Liver (tissue), 9 donors: Measurements from ENCODE around the gene VWC2. TPM values are rescaled to one million over a fixed set of nuclear protein-coding genes. Genes with fewer than 3 reads are reported as not detected.

ENCODE experiments used
- DNase-seq: peaks from one replicate; pipeline ENCODE4 v3.0.0-alpha.2; 2017; ENCODE audit warnings: low spot score
- H3K27ac ChIP-seq, 2 donors: one replicate each; pipeline ENCODE4 v1.7.0; 2013; ENCODE audit warnings: inconsistent platforms in 2 of 2, low read length in 2 of 2, control low read depth in 1 of 2, low read depth in 1 of 2, mild to moderate bottlenecking in 1 of 2
- H3K27me3 ChIP-seq, 4 donors: one replicate each; pipeline versions ENCODE4 v1.6.1 to v1.7.0; 2013; ENCODE audit warnings: low read length in 3 of 4, inconsistent platforms in 1 of 4, mild to moderate bottlenecking in 1 of 4, moderate library complexity in 1 of 4; ENCODE audit not compliant: control insufficient read depth in 4 of 4, insufficient read depth in 4 of 4
- H3K36me3 ChIP-seq, 4 donors: one replicate each; pipeline versions ENCODE4 v1.6.1 to v1.7.0; 2013; ENCODE audit warnings: low read length in 3 of 4, mild to moderate bottlenecking in 3 of 4, low read depth in 1 of 4, moderate library complexity in 1 of 4; ENCODE audit not compliant: control insufficient read depth in 4 of 4, insufficient read depth in 3 of 4
- H3K4me1 ChIP-seq, 4 donors: one replicate each; pipeline versions ENCODE4 v1.6.1 to v1.7.0; 2013; ENCODE audit warnings: low read length in 3 of 4, mild to moderate bottlenecking in 3 of 4, moderate library complexity in 1 of 4; ENCODE audit not compliant: control insufficient read depth in 4 of 4, insufficient read depth in 4 of 4
- H3K4me3 ChIP-seq, 3 donors: one replicate each; pipeline versions ENCODE4 v1.6.1 to v1.7.0; 2013; ENCODE audit warnings: low read length in 3 of 3, control low read depth in 1 of 3, low read depth in 1 of 3, mild to moderate bottlenecking in 1 of 3
- H3K9ac ChIP-seq, 2 donors: one replicate each; pipeline ENCODE4 v1.7.0; 2013; ENCODE audit warnings: low read length in 2 of 2, mild to moderate bottlenecking in 2 of 2, moderate library complexity in 2 of 2, control low read depth in 1 of 2, low read depth in 1 of 2
- H3K9me3 ChIP-seq, 4 donors: one replicate each; pipeline versions ENCODE4 v1.6.1 to v1.7.0; 2013; ENCODE audit warnings: low read length in 3 of 4; ENCODE audit not compliant: control insufficient read depth in 4 of 4
- FOXA1 ChIP-seq: IDR thresholded peaks from 2 replicates; pipeline ENCODE4 v1.6.1; 2016; ENCODE audit warnings: antibody characterized with exemption
- FOXA2 ChIP-seq: IDR thresholded peaks from 2 replicates; pipeline ENCODE4 v1.6.1; 2016; ENCODE audit warnings: antibody characterized with exemption
- GABPA ChIP-seq, 2 donors: IDR thresholded peaks in 1 of 2; conservative IDR thresholded peaks in 1 of 2; 2 replicates each; pipeline ENCODE4 v1.6.1; 2016; ENCODE audit warnings: antibody characterized with exemption in 2 of 2, mild to moderate bottlenecking in 1 of 2, moderate library complexity in 1 of 2
- HNF4A ChIP-seq, 2 donors: conservative IDR thresholded peaks; 2 replicates each; pipeline ENCODE4 v1.6.1; 2016; ENCODE audit warnings: antibody characterized with exemption in 2 of 2, mild to moderate bottlenecking in 2 of 2
- HNF4G ChIP-seq: IDR thresholded peaks from 2 replicates; pipeline ENCODE4 v1.6.1; 2016; ENCODE audit warnings: antibody characterized with exemption
- JUND ChIP-seq, 2 donors: IDR thresholded peaks; 2 replicates each; pipeline ENCODE4 v1.6.1; 2016; ENCODE audit warnings: antibody characterized with exemption in 2 of 2
- RXRA ChIP-seq, 2 donors: IDR thresholded peaks; 2 replicates each; pipeline ENCODE4 v1.6.1; 2017 to 2018; ENCODE audit warnings: antibody characterized with exemption in 2 of 2, mild to moderate bottlenecking in 1 of 2
- SP1 ChIP-seq: IDR thresholded peaks from 2 replicates; pipeline ENCODE4 v1.6.1; 2018; ENCODE audit warnings: antibody characterized with exemption, mild to moderate bottlenecking
- TAF1 ChIP-seq: conservative IDR thresholded peaks from 2 replicates; pipeline ENCODE4 v1.6.1; 2016; ENCODE audit warnings: antibody characterized with exemption, mild to moderate bottlenecking
- YY1 ChIP-seq: IDR thresholded peaks from 2 replicates; pipeline ENCODE4 v1.6.1; 2016; ENCODE audit warnings: antibody characterized with exemption, mild to moderate bottlenecking
- WGBS: extraction: QIAGEN DNeasy Blood & Tissue Kit; methylation state at CpG from one replicate; pipeline ENCODE4 v1.1.7; 2013; 5-methylcytosine and 5-hydroxymethylcytosine counted together
- polyA plus RNA-seq, 2 donors: library from polyadenylated mRNA; stranded (reverse) in 1 of 2; unstranded in 1 of 2; fragments of 200-250 nt in 1 of 2; fragments of >200 nt in 1 of 2; fragmentation: Nextera tagmentation in 1 of 2; extraction: Ambion mirVana in 1 of 2; gene quantifications; one replicate each; pipeline versions ENCODE4 v1.2.1 to v1.2.3, GENCODE V29; 2013 to 2015
- total RNA-seq, 2 donors: library from RNA; depleted of rRNA; stranded (reverse); fragments of >200 nt; gene quantifications; one replicate each; pipeline ENCODE4 v1.2.3, GENCODE V29; 2014
- TF ChIP-seq, protein P1 (sequence below): IDR thresholded peaks from 2 replicates; pipeline ENCODE4 v1.6.1; 2016; ENCODE audit warnings: antibody characterized with exemption
- TF ChIP-seq, protein P2 (sequence below): IDR thresholded peaks from 2 replicates; pipeline ENCODE4 v1.6.1; 2016; ENCODE audit warnings: antibody characterized with exemption
- TF ChIP-seq, protein P3 (sequence below): IDR thresholded peaks from 2 replicates; pipeline ENCODE4 v1.6.1; 2016; ENCODE audit warnings: antibody characterized with exemption
- donor health status: healthy.
- donor health status: healthy.
- donor health status: healthy.
- donor health status: healthy.
- donor health status: healthy.

VWC2 gene
- total and polyA plus RNA-seq, 4 donors: not detected

DNA sequence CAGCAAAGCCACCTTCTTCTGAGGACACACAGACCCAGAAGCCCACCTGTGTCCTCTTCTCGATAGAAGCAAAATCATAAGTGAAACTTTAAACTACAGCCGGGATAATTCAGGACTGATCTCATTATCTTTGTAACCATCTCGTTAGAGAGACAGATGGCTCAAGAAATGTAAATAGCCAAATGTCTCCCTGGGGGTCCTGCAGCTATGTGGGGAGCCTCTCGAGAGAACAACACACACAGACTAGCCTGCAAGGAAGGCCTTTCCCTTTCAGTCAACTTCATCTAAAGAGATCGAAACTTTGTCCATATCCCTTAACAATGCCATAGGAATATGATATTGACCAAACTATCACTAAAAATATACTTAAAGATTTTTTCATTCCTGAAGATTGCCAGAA lies 93.5 kb downstream of the VWC2 start (continued):
- TF ChIP-seq, protein P1, sequence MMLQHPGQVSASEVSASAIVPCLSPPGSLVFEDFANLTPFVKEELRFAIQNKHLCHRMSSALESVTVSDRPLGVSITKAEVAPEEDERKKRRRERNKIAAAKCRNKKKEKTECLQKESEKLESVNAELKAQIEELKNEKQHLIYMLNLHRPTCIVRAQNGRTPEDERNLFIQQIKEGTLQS: no peak

DNA sequence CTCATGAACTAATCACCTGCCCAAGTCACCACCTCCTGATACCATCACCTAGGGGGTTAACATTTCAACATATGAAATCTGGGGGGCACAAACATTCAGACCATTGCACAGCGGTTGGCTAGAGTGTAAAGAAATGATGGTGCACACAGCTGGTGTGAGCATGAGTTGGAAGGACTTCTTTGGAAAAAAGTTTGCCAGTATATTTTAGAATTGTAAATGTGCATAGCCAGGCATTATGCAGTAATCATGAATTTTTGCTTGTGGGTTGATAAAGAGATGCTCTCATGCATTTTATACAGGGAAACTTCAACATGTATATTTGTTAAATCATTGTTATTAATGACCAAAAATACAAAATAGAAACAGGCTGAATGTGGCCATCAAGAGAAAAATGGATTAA lies 100.0 kb downstream of the VWC2 start:
- 84% methylated on average over 1 of the region's 1 CpG for WGBS
- TF ChIP-seq, protein P1: no peak
- TF ChIP-seq HNF4A (conservative IDR thresholded peaks at IDR 0.05) (no peak), FOXA1 (no peak), SP1 (no peak), YY1 (no peak)
- H3K4me3 ChIP-seq: no peak overlapping the region
- no peak overlapping the region for H3K27ac ChIP-seq
- no peaks in the 10 kb centered on the region for H3K9me3 ChIP-seq
- H3K9ac ChIP-seq: no peak overlapping the region
- no peaks in the 10 kb centered on the region for H3K4me1 ChIP-seq
- H3K36me3 ChIP-seq: no peaks in the 10 kb centered on the region
- no peak for DNase-seq
- H3K27me3 ChIP-seq: no peaks in the 10 kb centered on the region

DNA sequence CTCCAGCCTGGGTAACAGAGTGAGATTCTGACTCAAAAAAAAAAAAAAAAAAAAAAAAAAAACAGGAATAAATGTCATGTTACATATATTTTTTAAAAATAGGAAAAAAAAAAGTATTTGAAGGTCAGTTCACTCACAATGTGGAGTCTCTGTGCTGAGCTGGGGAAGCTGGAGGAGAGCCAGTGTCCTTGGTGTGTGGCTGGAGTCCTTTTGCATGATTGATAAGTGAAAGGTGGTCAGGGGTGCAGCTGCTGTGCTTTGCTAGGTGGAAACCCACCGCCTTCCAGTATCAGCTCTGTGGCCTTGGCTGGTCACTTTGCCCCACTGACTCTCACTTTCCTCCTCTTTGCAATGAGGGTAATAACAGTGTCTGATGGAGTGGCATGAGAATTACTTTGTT lies 101.9 kb downstream of the VWC2 start:
- 83% methylated on average over 1 of the region's 1 CpG for WGBS
- no peak for DNase-seq
- Histone ChIP-seq H3K4me3 (no peak overlapping the region), H3K36me3 (no peaks in the 10 kb centered on the region), H3K9me3 (no peaks in the 10 kb centered on the region), H3K27me3 (no peaks in the 10 kb centered on the region), H3K9ac (no peak overlapping the region), H3K27ac (no peak overlapping the region), H3K4me1 (no peaks in the 10 kb centered on the region)
- TF ChIP-seq YY1 (no peak), FOXA2 (no peak), JUND (IDR thresholded peaks at IDR 0.05) (no peak), RXRA (IDR thresholded peaks at IDR 0.05) (no peak), HNF4G (no peak), TAF1 (no peak), FOXA1 (no peak), GABPA (IDR thresholded peaks at IDR 0.05 in 1 of 2, conservative IDR thresholded peaks at IDR 0.05 in 1 of 2) (no peak), HNF4A (conservative IDR thresholded peaks at IDR 0.05) (no peak)

DNA sequence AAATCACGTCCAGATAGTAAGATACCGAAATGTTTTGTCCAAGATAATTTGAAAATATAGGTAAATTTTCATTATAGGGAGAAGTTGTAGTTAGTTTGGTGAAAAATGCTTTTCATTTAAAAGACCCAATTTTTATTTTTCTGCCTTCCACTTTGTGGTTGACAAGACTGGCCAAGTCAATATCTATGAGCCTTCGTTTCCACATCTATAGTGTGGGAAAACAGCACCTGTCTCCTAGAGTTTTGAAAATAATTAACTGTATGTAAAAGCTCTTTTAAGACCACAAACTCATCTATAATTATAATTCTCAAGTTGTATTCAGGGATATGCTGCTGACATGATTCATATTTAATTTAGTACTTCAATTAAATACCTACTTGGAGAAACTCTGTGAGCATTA lies 102.8 kb downstream of the VWC2 start:
- Histone ChIP-seq H3K27ac (no peak overlapping the region), H3K27me3 (no peaks in the 10 kb centered on the region), H3K36me3 (no peaks in the 10 kb centered on the region), H3K9me3 (no peaks in the 10 kb centered on the region), H3K9ac (no peak overlapping the region), H3K4me1 (no peaks in the 10 kb centered on the region), H3K4me3 (no peak overlapping the region)
- 73% methylated on average over 3 of the region's 3 CpGs for WGBS
- TF ChIP-seq, protein P2, sequence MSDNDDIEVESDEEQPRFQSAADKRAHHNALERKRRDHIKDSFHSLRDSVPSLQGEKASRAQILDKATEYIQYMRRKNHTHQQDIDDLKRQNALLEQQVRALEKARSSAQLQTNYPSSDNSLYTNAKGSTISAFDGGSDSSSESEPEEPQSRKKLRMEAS: no peak
- no peak for TF ChIP-seq HNF4G
- TF ChIP-seq, protein P3, sequence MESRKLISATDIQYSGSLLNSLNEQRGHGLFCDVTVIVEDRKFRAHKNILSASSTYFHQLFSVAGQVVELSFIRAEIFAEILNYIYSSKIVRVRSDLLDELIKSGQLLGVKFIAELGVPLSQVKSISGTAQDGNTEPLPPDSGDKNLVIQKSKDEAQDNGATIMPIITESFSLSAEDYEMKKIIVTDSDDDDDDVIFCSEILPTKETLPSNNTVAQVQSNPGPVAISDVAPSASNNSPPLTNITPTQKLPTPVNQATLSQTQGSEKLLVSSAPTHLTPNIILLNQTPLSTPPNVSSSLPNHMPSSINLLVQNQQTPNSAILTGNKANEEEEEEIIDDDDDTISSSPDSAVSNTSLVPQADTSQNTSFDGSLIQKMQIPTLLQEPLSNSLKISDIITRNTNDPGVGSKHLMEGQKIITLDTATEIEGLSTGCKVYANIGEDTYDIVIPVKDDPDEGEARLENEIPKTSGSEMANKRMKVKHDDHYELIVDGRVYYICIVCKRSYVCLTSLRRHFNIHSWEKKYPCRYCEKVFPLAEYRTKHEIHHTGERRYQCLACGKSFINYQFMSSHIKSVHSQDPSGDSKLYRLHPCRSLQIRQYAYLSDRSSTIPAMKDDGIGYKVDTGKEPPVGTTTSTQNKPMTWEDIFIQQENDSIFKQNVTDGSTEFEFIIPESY: no peak
- TF ChIP-seq YY1: no peak
- no peak for DNase-seq
